ENCODE measurements around the gene CEBPZ. TPM values are rescaled to one million over a fixed set of nuclear protein-coding genes. Genes with fewer than 3 reads are reported as not detected.

CEBPZ gene
- total and polyA plus RNA-seq, 7 donors: 30.7 to 54.2 (median 41.8) TPM

DNA sequence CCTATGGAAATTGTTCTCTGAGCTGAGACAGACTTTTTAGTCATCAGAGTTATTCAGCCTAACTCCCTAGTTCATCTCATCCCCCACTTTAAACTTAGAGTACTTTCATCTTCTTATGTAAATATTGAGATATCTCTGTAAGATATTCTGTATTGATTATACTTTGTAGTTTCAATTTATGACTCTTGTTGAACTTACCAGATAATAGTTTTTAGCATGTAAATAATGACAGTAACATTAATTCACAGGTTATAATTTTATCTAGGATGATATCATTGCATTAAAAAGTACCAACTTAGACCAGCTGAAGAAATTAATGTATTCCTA, 59.8 kb downstream of the CEBPZ start:
- DNase-seq: no peak
- Histone ChIP-seq H3K36me3 (no peaks in the 10 kb centered on the region), H3K27ac (no peak overlapping the region), H3K4me3 (no peak overlapping the region), H3K27me3 (no peaks in the 10 kb centered on the region), H3K4me1 (no peaks in the 10 kb centered on the region), H3K9me3 (no peaks in the 10 kb centered on the region)
- intact Hi-C loops (cut with DNase I): no loop called here
- TF ChIP-seq EP300 (IDR thresholded peaks at IDR 0.05): no peak
- TF ChIP-seq, protein P1, sequence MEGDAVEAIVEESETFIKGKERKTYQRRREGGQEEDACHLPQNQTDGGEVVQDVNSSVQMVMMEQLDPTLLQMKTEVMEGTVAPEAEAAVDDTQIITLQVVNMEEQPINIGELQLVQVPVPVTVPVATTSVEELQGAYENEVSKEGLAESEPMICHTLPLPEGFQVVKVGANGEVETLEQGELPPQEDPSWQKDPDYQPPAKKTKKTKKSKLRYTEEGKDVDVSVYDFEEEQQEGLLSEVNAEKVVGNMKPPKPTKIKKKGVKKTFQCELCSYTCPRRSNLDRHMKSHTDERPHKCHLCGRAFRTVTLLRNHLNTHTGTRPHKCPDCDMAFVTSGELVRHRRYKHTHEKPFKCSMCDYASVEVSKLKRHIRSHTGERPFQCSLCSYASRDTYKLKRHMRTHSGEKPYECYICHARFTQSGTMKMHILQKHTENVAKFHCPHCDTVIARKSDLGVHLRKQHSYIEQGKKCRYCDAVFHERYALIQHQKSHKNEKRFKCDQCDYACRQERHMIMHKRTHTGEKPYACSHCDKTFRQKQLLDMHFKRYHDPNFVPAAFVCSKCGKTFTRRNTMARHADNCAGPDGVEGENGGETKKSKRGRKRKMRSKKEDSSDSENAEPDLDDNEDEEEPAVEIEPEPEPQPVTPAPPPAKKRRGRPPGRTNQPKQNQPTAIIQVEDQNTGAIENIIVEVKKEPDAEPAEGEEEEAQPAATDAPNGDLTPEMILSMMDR (IDR thresholded peaks at IDR 0.05): no peak
- TF ChIP-seq POLR2AphosphoS5 (IDR thresholded peaks at IDR 0.05): no peak
- TF ChIP-seq POLR2A (IDR thresholded peaks at IDR 0.05): no peak

DNA sequence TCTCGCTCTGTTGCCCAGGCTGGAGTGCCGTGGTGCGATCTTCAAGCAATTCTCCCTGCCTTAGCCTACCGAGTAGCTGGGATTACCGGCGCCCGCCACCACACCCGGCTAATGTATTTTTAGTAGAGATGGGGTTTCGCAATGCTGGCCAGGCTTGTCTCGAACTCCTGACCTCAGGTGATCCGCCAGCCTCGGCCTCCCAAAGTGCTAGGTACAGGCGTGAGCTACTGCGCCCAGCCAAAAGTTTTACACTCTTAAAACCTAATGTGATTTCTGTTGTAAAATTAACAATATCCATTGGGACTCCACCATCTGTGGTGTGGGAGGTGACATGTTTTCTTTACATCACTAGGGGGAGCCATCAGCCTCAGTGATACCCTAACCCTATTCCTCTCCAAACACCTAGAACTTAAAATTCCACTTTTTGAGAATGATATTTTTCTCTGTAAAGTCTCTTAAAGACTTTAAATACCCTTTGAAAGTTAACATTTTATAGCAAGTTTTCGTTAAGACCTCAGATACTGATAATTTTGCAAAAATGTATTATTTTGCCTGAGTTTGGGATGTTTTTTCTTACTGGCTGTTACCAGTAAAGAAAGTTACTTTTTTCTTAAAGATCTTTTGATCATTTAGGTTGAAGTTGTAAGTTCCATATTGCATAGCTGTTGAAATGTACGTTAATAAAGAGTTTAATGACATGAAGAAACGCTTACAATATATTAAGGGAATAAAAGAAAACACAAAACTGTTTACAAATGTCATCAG, 63.0 kb downstream of the CEBPZ start:
- no peaks in the 10 kb centered on the region for H3K27me3 ChIP-seq
- no peak overlapping the region for H3K4me3 ChIP-seq
- no peaks in the 10 kb centered on the region for H3K36me3 ChIP-seq
- 39 to 56% methylated on average over 17 of the region's 17 CpGs for WGBS, 2 donors
- no peaks in the 10 kb centered on the region for H3K9me3 ChIP-seq
- TF ChIP-seq POLR2A (IDR thresholded peaks at IDR 0.05): no peak
- no peak for TF ChIP-seq EP300 (IDR thresholded peaks at IDR 0.05)
- no peak for TF ChIP-seq POLR2AphosphoS5 (IDR thresholded peaks at IDR 0.05)
- TF ChIP-seq, protein P1 (IDR thresholded peaks at IDR 0.05): peak; percentile 6 to 60 (median 38)
- no peak for DNase-seq
- no peaks in the 10 kb centered on the region for H3K4me1 ChIP-seq
- intact Hi-C loops (cut with DNase I): loop anchor here (10.0 kb wide), 1 partner anchor 716 kb away; no protein-coding TSS in a partner anchor
- no peak overlapping the region for H3K27ac ChIP-seq

DNA sequence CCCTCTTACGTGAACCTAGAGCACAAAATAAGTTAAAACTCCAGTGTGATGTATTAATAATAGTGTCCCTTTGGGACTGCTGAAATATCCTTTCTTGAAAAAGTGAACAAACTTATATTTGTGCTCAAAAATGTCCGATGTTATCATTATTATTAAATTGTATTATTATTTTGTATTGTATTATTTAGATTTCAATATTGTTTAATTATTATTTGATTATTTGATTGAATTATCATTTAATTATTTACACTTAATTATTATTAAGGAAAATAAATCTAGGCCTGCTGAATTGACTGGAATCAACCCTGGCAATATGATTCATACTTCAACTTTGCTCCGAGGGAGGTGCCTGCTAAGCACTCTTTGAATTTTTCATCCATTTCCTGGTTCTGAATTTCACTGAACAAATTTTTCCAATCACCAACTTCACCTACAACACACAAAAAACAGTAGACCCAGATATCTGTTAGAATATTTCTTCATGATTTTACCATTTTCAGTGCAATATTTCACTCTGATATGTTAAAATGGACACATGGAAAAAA, 63.7 kb downstream of the CEBPZ start:
- H3K27me3 ChIP-seq: no peaks in the 10 kb centered on the region
- 72 to 86% methylated on average over 3 of the region's 3 CpGs for WGBS, 2 donors
- no peak for DNase-seq
- no peaks in the 10 kb centered on the region for H3K36me3 ChIP-seq
- H3K27ac ChIP-seq: no peak overlapping the region
- H3K4me3 ChIP-seq: no peak overlapping the region
- no peaks in the 10 kb centered on the region for H3K9me3 ChIP-seq
- H3K4me1 ChIP-seq: no peaks in the 10 kb centered on the region
- TF ChIP-seq POLR2AphosphoS5 (IDR thresholded peaks at IDR 0.05) (no peak), EP300 (IDR thresholded peaks at IDR 0.05) (no peak), POLR2A (IDR thresholded peaks at IDR 0.05) (no peak)
- TF ChIP-seq, protein P1 (IDR thresholded peaks at IDR 0.05): no peak
- intact Hi-C loops (cut with DNase I): loop anchor here (10.0 kb wide), 1 partner anchor 717 kb away; no protein-coding TSS in a partner anchor

DNA sequence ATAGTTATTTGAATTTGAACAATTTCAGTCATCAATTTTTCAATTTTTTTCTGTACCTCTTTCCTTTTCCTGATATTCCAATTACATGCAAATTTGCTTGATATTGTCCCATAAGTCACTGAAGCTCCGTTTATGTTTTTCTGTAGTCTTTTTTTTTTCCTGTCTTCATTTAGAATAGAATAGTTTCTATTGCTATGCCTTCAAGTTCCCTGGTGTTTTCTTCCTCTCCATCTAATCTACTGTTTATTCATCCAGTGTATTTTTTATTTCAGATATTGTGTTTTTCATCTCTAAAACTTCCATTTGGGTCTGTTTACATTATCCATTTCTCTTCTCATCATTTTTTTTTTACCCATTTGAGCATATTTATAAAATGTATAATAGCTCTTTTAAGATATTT, 66.6 kb downstream of the CEBPZ start:
- TF ChIP-seq, protein P1 (IDR thresholded peaks at IDR 0.05): no peak
- TF ChIP-seq POLR2AphosphoS5 (IDR thresholded peaks at IDR 0.05) (no peak), POLR2A (IDR thresholded peaks at IDR 0.05) (no peak), EP300 (IDR thresholded peaks at IDR 0.05) (no peak)
- no peak overlapping the region for H3K27ac ChIP-seq
- no peaks in the 10 kb centered on the region for H3K4me1 ChIP-seq
- no peak for DNase-seq
- H3K27me3 ChIP-seq: no peaks in the 10 kb centered on the region
- 89% methylated on average over 1 of the region's 1 CpG for WGBS, 2 donors
- intact Hi-C loops (cut with DNase I): loop anchor here (10.0 kb wide), 1 partner anchor 720 kb away; no protein-coding TSS in a partner anchor
- H3K4me3 ChIP-seq: no peak overlapping the region
- H3K36me3 ChIP-seq: no peaks in the 10 kb centered on the region
- no peaks in the 10 kb centered on the region for H3K9me3 ChIP-seq

Data from sigmoid colon (tissue), 7 donors.